Measurements from ENCODE around the gene FSD1L.

FSD1L gene

DNA sequence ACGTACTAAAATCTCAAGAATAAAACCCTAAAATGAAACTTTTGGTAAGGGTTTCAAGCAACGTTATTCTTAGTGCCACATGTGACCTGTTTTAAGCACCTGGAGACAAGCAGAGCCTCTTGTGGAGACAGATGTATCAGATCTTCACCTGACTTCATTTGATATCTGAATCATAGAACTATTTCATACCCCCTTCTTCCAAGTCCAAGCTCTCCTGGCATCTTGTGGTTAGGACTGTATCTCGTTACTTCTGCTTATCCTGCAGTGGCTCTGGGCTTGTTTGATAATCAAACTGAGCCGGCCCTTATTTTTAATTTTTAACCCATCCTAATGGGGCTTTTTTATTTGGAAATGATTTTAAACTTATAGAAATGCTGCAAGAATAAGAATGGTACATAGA, 11.1 kb upstream of the FSD1L start:
- DNase-seq: no peak

DNA sequence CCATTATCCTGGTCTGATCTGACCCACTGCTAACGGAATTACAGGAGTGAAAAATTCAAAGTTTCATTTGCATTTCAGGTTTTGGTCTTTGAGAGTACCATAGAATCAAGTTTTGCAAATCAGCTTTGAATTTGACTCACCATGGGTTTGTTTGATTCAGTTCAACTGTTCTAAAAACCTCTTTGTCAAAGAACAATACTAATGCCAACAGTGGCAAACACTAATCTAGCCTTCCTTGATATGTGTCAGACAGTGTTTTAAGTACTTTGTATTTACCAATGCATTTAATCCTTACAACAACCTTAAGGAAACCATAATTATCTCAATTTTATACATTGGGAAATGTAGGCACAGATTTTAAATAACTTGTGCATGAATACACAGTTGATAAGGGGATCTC, 10.1 kb upstream of the FSD1L start:
- DNase-seq: no peak

DNA sequence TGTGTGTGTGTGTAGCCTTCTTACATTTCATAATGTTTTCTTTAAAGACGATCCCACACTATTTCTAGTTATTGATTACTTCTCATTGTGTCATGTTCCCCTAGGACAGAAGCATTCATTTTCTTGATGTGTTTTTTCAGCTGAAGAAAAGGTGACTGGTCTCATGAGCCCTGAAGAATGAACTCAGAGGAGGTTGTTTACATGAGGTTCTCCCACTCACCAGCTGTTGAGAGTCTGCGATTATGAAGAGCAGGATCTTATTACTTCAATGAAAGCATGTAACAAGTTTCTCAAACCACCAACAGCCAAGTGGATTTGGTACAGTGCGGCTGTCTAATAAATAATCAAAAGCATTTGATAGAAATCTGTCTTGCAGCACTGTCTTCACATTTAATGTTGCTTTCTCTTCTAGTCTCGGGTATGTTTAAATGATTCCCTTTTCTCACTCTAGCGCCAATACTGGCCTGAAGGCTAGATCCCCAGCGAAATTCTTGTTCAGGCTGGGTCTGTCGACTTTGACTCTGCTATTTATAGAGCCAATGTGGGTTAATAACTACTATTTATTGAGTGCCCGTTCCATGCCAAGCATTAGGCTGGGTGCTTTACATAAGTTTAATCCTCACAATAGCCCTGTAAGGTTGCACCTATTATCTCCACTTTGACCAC, 9.6 kb upstream of the FSD1L start:
- DNase-seq: no peak

DNA sequence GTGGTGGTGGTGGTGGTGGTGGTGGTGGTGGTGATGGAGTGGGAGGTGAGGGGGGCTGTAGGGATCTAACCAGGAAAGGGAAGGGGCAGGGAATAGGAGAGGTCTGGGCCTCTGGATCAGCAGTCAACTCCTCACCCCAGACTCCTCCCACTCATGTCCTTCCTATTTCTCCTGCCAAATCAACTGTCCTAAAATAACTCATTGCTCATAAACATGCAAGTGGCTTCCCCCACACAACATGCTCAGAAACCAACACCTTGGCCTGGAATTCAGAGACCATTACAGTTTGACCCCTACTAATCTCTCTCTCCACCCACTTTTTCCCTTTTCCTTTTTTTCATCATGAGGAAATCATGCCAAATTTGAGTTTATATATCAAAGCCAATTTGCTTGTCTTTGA, 8.4 kb upstream of the FSD1L start:
- no peak for DNase-seq

DNA sequence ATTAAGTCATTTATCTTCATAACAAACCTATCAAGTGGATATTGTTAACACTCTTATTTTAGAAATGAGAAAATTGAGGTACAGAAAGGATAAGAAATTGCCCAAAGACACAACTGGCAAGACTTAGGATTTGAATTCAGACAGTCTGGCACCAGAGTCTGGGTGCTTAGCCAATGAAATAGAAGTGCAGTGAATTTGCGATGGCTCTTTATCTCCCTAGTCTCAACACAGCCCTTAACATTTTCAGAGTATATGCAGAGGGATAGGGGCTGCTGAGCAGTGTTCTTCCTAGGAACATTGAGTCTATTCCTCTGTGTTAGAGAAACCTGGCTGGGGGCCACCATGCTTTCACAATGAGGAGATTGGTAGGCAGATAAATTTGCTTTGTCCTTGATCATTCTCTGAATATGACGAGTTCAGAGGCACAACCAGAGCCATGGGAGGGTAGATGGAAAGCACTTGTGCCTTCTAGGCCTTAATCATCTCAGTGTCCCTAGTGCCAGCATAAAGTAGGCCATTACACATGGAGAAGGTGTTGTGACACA, 6.1 kb upstream of the FSD1L start:
- DNase-seq: peak; percentile 32

DNA sequence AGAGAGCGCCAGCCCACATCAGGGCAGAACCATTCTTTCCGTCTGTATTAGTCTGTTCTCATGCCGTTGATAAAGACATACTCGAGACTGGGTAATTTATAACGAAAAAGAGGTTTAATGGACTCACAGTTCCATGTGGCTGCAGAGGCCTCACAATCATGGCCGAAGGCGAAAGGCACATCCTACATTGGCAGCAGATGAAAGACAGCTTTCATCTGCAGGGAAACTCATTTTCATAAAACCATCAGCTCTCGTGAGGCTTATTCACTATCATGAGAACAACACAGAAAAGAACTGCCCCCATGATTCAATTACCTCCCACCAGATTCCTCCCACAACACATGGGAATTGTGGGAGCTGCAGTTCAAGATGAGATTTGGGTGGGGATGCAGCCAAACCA, 4.7 kb upstream of the FSD1L start:
- DNase-seq: no peak

DNA sequence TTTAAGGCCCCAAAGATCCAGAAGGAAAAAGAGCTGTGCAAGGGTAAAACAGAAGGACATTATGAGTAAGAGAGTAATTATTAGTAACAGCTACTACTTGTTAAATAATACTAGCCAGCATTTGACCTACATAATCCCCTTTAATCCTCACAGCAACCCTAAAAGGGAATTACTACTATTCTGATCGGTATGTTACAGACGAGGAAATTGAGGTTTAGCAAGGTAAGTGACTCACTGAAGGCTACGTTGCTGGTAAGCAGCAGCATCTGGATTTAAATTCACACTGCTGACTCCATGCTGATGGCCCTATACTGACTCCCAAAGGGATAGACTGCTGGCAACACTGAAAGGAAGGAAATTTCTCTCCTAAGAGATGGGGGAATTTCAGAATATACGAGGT, 3.7 kb upstream of the FSD1L start:
- no peak for DNase-seq

DNA sequence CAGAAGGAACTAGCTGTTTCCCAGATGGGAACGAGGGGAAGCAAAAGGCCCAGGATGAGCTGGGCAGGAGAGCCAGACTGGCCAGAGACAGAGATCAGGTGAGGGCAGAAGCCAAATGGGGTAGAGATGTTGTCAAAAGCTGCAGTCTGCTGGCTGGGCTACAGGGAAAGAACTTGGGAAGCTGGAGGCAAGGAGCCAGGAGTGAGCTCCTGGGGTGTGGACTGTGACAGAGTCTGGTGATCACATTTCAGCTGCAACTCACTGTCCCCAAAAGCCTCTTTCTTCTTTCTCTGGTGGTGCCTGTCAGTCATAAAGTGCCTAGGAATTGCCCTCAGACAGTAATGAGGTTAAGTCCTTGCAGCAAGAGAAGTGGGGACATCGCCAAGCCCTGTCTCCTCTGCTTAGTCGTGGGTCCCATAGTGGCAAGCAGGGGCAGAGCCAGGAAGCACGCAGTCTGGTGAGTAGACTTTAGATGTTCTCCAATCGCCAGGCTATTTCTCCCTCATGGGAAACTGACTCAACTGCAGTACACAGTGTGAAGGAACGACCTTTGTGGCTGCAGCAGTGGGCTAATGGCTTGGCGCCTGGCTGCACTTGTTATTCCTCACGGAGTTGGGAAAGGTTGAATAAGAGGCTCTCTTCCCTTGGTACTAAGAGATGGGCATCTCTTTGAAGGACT, 2.5 kb upstream of the FSD1L start:
- DNase-seq: no peak

DNA sequence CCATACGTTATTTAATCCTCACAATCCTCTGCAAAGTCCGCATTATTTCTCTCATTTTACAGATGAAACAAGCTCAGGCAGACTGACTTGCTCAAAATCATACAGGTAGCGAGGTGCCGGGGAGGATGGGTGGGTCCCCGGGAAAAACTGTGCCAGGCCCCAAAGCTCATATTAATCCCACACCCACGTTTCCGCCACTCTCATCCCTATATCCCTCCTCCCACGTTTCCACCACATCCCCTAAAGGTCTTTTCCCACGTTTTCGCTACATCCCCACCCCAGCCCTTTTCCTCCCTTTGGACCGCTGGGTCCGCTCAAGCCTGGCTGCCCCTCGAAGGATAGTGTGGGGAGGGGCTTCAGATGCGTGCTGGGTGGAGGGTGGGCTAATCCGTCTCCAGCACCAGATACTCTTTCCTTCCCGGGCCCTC, 434 bp upstream of the FSD1L start:
- DNase-seq: no peak

DNA sequence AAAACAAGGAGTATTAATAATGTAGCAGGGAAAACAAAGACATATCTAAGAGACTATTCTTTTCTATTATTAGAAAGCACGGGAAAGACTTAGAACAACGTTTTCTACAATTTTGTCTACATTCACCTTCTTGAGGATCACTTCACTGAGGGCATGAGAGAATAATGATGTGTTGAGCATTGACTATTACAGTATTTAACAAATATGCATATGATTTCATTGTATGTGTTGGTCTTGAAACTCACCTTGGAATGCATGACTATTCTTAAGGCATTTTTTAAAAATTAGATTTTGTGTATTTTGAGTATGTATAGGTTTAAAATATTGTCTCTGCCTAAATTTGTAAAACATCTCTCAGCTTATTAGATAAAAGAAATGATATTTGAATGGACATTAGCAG, 1.2 kb downstream of the FSD1L start:
- DNase-seq: no peak

DNA sequence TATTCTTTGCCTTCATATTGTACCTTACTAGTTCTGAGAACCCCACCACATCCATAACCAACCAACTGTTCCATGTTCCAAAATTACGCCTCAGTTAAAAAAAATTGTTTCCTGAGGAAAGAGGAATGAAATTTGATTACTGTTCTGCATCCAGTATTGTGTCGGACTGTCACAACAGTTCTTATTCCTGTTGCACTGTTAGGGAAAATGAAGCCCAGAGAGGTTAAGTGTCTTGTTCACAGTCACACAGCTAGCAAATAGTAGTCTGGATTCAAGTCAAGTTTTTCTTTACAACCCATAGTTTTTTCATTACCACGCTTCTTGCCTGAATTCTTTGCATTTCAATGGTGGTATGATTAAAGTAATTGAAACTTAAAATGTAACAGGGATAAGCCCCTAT, 4.4 kb downstream of the FSD1L start:
- no peak for DNase-seq

DNA sequence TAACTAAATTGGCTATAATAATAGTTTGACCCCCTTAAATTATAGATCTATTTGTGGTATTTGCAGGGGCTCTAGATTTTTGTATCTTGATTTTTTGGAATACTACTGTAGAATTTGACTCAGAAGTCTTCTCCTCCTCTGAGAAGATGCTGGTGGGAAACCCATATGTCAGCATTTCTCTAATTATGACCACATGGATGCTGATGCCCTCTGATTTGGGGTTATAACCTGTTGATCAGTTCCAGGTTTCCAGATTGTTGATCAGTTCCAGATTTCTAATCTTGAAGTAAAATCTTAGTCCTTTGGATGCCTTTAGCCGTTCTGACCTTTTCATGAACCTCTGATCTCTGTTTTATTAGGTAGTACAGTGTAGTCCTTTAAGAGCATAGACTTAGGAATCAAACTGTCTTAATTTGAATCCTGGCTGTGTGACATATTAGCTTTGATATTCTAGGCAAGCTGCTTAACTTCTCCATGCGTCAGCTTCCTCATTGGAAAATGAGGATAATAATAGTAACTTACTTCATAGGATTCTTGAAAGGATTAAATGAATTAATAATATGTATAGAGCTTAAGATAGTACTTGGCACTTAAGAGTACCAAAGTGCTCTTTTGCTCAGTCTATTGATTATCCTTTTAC, 8.1 kb downstream of the FSD1L start:
- no peak for DNase-seq

DNA sequence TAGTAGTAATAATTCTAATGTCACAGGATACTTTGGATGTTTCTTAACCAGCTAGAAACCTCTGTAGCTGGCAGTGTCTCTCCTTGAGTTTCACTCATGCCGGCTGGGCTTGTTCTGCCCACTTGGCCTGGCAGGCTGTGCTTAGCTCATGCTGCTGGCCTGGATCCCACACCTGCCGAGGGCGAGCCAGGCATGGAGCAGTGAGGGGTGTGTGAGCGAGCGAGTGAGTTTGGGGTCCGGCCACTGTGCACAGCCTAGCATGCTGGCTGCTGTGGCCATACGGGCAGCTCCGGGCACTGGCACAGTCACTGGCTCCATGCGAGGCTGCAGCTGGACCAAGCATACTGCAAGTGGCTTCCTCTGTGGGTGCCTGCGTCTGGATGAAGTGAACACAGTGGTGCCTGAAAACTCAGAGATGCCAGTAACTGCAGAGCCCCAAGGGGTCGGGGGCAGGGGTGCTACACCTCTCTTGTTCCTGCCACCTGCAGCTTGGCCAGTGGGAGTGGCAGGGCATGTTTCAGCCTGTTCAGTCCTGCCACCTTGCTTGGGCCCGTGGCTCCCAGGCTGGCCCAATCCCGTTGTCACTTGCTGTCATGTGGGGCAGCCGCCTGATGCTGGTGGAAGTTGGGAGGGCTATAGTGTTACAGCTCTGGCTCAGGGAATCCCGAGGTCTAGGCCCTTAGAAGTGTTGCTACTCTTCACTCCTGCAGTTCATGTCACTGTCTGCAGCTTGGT, 9.9 kb downstream of the FSD1L start:
- no peak for DNase-seq

DNA sequence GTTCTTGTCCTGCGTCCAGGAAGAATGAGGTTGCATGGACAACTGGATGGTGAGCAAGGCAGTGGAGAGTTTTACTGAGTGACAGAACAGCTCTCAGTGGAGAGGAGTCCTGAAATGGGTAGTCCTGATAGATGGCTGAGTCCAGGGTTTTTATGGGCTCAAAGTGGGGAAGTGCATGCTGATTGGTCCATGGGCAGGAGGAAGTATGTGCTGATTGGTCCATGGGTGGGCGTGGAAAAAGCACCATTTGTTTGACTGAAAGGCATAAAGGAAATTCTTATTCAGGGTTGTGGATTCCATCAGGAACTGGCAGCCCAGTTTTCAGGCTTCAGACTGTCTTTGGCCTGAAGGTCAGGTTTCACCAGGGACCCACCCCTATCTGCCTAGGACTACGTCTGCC, 10.6 kb downstream of the FSD1L start:
- no peak for DNase-seq

DNA sequence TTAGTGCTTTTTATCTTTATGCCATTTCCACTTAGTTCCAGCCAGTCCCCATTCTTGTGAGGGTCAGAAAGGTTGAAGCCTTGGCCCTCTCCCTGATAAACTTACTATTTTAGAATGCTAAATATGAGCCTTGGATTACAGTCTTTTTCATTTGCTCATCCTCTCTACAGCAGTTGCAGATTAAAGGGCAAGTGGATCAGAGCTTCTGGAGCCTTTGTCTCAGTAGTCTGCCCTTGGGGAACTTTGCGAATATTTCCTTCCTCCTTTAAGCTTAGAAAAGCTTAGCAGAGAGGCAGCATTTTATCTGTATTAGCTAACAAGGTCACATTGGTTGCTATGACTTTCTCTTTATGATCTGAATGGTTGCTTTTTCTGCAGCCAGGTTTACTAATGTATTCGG, 11.5 kb downstream of the FSD1L start:
- DNase-seq: no peak

DNA sequence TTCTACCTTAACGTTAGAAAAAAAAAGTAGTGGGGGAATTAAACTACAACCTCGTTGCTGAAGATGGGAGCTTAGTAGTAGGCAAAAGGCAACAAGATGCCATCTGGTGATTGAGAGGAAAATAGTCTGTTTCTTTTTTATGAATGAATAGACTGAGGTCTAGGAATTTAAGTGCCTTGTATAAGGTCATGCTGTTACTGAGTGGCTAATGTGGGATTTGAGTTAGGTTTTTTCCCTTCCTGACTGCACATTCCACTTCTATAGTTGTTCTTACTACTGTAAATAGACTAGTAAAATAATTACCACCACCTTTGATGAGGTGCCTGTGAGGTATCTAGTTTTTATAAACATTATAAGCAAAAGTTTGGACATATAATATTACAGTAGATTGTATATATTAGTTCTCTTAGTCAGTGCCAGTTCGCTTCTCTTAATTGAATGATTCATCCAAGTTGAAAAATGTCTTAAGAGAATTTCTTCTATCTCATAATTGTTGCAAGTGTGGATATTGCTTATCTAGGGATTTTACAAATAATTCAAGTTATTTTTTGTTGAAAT, 19.1 kb downstream of the FSD1L start:
- DNase-seq: no peak

DNA sequence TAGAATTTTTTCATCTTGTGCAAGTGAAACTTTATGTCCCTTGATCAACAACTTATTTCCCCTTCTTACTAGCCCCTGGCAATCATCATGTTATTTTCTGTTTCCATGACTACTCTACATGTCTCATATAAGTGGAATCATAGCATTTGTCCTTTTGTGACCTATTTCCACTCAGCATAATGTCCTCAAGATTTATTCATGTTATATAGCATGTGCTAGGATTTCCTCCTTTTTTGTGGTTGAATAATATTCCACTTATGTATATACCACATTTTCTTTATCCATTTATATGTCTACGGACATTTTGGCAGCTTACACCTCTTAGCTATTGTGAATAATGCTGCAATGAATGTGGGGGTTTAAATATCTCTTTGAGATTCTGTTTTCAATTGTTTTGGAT, 21.0 kb downstream of the FSD1L start:
- DNase-seq: no peak

DNA sequence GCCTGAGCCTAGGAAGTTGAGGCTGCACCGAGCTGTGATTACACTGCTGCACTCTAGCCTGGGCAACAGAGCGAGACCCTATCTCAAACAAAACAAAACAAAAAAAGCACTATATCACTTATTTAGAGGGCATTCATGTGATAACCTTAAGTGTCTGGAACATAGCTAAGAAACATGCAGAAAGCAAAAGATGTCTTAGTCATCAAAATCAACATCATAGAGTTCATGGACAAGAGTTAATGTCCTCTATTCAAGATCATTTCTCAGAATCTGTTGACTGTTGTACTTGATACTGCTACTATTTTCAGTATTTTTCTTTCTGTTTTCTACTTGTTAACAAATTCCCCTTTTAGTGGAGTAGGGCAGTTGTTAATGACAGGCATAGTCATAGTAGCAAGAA, 25.4 kb downstream of the FSD1L start:
- no peak for DNase-seq

DNA sequence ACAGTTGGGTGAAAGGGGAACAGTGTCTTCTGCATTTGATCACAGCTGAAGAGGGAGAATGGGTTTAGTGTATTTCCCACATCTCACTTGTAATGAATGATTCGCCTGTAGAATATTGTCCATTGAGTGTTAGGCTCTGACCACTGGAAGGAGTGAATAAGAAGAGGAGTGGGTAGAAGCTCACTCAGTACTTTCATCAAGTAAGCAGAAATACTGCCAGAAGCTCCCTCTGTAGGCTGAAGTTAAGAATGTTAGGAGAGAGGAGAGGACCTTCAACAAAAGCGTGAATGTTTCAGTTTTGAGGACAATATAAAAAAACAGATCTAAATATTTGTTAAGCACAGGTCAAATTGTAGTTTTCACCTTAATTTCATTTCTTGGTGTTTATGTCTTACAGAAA, 27.5 kb downstream of the FSD1L start:
- peak; percentile 25 for DNase-seq

DNA sequence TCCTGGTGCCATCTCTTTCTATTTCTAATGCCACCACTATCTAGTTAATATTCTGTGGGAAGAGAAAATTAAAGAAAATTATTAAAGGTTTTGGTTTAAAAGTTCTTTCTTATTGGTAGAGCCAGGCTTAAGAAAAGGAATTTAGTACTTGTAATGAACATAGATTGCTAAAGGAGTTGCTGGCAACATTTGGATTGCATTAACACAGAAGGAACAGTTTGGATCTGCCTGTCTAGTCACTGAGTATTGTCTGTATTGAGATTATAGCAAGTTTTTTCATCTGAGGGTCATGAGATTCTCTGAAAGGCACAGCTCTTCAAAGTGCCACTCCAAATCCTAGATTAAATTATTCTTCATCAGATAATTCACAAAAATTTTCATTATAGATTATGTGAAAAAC, 32.0 kb downstream of the FSD1L start:
- DNase-seq: no peak

DNA sequence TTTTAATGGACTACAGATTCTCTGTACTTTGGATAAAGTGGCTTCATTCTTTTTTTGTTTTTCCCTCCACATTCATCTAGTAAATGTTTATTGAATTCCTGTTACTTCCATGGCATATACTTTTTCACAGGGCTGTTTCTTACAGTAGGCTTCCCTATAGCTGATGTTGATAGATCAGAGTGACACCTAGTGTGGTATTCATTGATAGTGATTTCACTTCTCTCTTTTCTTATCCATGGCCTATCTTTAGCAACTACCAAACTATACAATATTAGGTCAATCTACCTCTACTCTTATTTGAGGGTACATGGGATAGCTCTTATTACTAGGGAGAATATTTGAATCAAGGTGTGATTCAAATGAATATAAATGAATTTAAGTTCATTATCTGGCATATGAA, 35.8 kb downstream of the FSD1L start:
- DNase-seq: no peak

DNA sequence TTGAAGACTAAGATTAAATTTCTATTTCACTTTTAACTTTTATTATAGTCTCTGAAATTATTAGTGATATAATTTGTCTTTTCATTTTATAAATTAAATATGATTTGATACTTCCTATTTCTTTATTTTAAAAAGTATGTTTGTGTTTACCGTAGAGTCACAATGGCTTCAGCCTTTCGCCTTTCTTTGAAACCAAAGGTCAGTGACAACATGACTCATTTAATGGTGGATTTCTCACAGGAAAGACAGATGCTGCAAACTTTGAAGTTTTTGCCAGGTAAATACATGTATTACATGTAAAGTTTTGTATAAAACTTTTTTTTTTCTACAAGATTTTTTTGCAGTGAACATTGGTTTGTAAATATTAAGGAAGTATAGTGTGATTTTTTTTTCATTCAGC, 36.4 kb downstream of the FSD1L start:
- no peak for DNase-seq

DNA sequence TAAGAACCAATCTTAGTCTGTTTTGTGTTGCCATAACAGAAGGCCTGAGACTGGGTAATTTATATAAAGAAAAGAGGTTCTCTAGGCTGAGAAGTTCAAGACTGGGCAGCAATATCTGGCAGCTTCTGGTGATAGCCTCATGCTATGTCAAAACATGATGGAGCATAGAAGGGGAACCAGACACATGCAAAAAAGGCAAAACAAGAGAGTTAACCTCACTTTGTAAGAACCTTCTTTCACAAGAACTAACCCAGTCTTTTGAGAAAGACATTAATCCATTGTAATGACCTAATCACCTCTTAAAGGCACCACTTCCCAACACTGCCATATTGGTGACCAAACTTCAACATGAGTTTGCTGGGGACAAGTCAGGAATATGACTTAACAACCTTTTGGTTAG, 37.3 kb downstream of the FSD1L start:
- no peak for DNase-seq

Measured in midbrain (tissue), 1 donor.